Caco-2 (cell line): ENCODE data around the gene P3H2. TPM values are rescaled to one million over a fixed set of nuclear protein-coding genes. Genes with fewer than 3 reads are reported as not detected.
"Not testable (repeated sequence)": the region's sequence is repeated elsewhere in the genome, so short reads cannot be mapped to it uniquely, and the experiment has no call there.

Experiments
- BruUV-seq: library from RNA; stranded (reverse); fragments of 400-500 nt; replicated peaks from 2 replicates; lab custom pipeline; 2021; lab: Mats Ljungman, UMichigan
- CTCF ChIA-PET: fragments of 300-600 bp; sonication (Branson Sonifier 250); formaldehyde crosslinking; loops from one replicate; lab custom pipeline; 2022; ENCODE audit warnings: antibody characterized with exemption; lab: Charles Lee
- POLR2A ChIA-PET: fragments of 300-600 bp; sonication (Branson Sonifier 250); formaldehyde crosslinking; loops from one replicate; lab custom pipeline; 2022; ENCODE audit warnings: antibody characterized with exemption; lab: Charles Lee
- DNase-seq, 2 experiments: peaks; one replicate each; pipeline versions ENCODE4 v3.0.0 to v3.0.0-alpha.2; 2020 to 2022
- H3K27me3 ChIP-seq: replicated peaks from 2 replicates; pipeline ENCODE4 v1.6.0; 2011; ENCODE audit warnings: low read length; ENCODE audit not compliant: control insufficient read depth, insufficient read depth
- H3K36me3 ChIP-seq: 2 replicates; pipeline ENCODE4 v1.5.1; 2011; ENCODE audit warnings: low read length; ENCODE audit not compliant: control insufficient read depth, insufficient read depth
- H3K4me1 ChIP-seq: fragments of 250-450 bp; sonication (Bioruptor Pico); 2 replicates; pipeline ENCODE4 v1.5.1; 2020; ENCODE audit warnings: mild to moderate bottlenecking
- H3K4me3 ChIP-seq: 2 replicates; pipeline ENCODE4 v1.5.1; 2011; ENCODE audit warnings: low read depth, mild to moderate bottlenecking, control low read depth, low read length
- H3K9me3 ChIP-seq: fragments of 250-450 bp; sonication (Bioruptor Pico); 2 replicates; pipeline ENCODE4 v1.5.1; 2020; ENCODE audit warnings: mild to moderate bottlenecking, moderate library complexity
- H3K27ac Mint-ChIP-seq: one replicate; pipeline ENCODE4 v1.8.0; 2022; ENCODE audit warnings: mixed read lengths; ENCODE audit not compliant: unreplicated experiment
- H3K27me3 Mint-ChIP-seq: one replicate; pipeline ENCODE4 v1.8.0; 2022; ENCODE audit warnings: mixed read lengths; ENCODE audit not compliant: insufficient read depth, unreplicated experiment
- H3K36me3 Mint-ChIP-seq: one replicate; pipeline ENCODE4 v1.8.0; 2022; ENCODE audit warnings: mild to moderate bottlenecking, mixed read lengths; ENCODE audit not compliant: insufficient read depth, unreplicated experiment
- H3K4me1 Mint-ChIP-seq: one replicate; pipeline ENCODE4 v1.8.0; 2022; ENCODE audit warnings: low read depth, mixed read lengths; ENCODE audit not compliant: unreplicated experiment
- H3K4me3 Mint-ChIP-seq: one replicate; pipeline ENCODE4 v1.8.0; 2022; ENCODE audit warnings: mild to moderate bottlenecking, moderate library complexity, mixed read lengths; ENCODE audit not compliant: unreplicated experiment
- H3K9me3 Mint-ChIP-seq: one replicate; pipeline ENCODE4 v1.8.0; 2022; ENCODE audit warnings: mixed read lengths; ENCODE audit not compliant: unreplicated experiment
- intact Hi-C: fragments of 100-400 bp; cut with micrococcal nuclease; formaldehyde crosslinking; loops from one replicate; pipeline ENCODE4 v1.10.0; 2022; ENCODE audit not compliant: unreplicated experiment
- total RNA-seq: library from RNA; stranded (reverse); gene quantifications from 2 replicates; pipeline ENCODE4 v1.2.3, GENCODE V29; 2022
- TF ChIP-seq, protein P1 (sequence below), 2 experiments: fragments of 200-600 bp in 1 of 2; IDR thresholded peaks; 1 replicate in 1 of 2; 2 replicates in 1 of 2; pipeline versions ENCODE4 v1.5.1 to v1.8.0; 2011 to 2022; ENCODE audit warnings: antibody characterized with exemption in 1 of 2, control low read depth in 1 of 2, inconsistent platforms in 1 of 2, low read depth in 1 of 2, low read length in 1 of 2, mild to moderate bottlenecking in 1 of 2, moderate library complexity in 1 of 2; ENCODE audit not compliant: insufficient read depth in 1 of 2, severe bottlenecking in 1 of 2, unreplicated experiment in 1 of 2

P3H2 gene
- total RNA-seq, 1 experiment from 2014 or later = 55.8 TPM

DNA sequence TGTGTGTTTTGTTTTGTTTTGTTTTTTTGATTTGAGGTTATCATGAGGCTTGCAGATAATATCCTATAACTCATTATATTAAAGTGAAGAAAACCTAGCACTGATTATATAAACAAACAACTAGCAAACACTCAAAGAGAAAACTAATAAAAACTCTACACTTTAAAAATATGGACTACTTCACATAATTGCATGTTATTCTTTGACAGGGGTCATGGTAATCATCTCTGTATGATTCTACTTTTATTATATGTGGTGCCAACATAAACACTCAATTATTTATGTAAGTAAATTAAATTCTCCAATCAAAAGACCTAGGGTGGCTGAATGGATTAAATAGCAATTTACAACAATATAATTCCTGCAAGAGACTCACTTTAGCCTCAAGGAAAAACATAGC, 44.6 kb upstream of the P3H2 start:
- H3K4me1 Mint-ChIP-seq = no peaks in the 10 kb centered on the region
- TF ChIP-seq, protein P1, sequence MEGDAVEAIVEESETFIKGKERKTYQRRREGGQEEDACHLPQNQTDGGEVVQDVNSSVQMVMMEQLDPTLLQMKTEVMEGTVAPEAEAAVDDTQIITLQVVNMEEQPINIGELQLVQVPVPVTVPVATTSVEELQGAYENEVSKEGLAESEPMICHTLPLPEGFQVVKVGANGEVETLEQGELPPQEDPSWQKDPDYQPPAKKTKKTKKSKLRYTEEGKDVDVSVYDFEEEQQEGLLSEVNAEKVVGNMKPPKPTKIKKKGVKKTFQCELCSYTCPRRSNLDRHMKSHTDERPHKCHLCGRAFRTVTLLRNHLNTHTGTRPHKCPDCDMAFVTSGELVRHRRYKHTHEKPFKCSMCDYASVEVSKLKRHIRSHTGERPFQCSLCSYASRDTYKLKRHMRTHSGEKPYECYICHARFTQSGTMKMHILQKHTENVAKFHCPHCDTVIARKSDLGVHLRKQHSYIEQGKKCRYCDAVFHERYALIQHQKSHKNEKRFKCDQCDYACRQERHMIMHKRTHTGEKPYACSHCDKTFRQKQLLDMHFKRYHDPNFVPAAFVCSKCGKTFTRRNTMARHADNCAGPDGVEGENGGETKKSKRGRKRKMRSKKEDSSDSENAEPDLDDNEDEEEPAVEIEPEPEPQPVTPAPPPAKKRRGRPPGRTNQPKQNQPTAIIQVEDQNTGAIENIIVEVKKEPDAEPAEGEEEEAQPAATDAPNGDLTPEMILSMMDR (IDR thresholded peaks at IDR 0.05; ENCODE audit: insufficient read depth in 1 of 2, low read depth in 1 of 2, low read length in 1 of 2, severe bottlenecking in 1 of 2, unreplicated experiment in 1 of 2) = no peak
- H3K27ac Mint-ChIP-seq = no peak overlapping the region
- POLR2A ChIA-PET = no interaction called here
- H3K36me3 ChIP-seq = no peaks in the 10 kb centered on the region
- DNase-seq = no peak
- no peak overlapping the region for H3K4me3 ChIP-seq
- H3K27me3 ChIP-seq = no peaks in the 10 kb centered on the region
- CTCF ChIA-PET = interaction anchor here (0.6 kb wide), 1 partner anchor 18 kb away, joined by 3 read pairs; no protein-coding TSS in a partner anchor
- H3K4me1 ChIP-seq = no peaks in the 10 kb centered on the region
- no peaks in the 10 kb centered on the region for H3K36me3 Mint-ChIP-seq
- no peaks in the 10 kb centered on the region for H3K27me3 Mint-ChIP-seq
- BruUV-seq = no TSS peak
- H3K4me3 Mint-ChIP-seq = no peak overlapping the region
- intact Hi-C loops = no loop called here
- peaks cover 4% of the 10 kb centered on the region for H3K9me3 ChIP-seq
- H3K9me3 Mint-ChIP-seq = no peaks in the 10 kb centered on the region

DNA sequence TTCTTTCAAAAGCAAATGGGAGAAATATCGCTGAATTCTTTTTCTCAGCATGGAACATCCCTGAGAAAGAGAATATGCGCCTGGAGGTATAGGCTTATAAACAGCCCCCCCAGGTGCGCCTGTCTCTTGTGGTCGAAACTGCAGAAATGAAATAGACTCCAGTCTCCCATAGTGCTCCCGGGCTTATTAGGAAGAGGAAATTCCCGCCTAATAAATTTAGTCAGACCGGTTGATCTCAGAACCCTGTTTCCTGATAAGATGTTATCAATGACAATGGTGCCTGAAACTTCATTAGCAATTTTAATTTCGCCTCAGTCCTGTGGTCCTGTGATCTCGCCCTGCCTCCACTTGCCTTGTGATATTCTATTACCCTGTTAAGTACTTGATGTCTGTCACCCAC, 41.3 kb upstream of the P3H2 start:
- BruUV-seq, H3K4me3 ChIP-seq, H3K4me3 Mint-ChIP-seq, H3K4me1 ChIP-seq, POLR2A ChIA-PET, H3K36me3 ChIP-seq, H3K4me1 Mint-ChIP-seq, H3K9me3 Mint-ChIP-seq, H3K27me3 ChIP-seq, H3K36me3 Mint-ChIP-seq, CTCF ChIA-PET, H3K27ac Mint-ChIP-seq, intact Hi-C loops, H3K9me3 ChIP-seq, DNase-seq, H3K27me3 Mint-ChIP-seq: not testable (repeated sequence)

DNA sequence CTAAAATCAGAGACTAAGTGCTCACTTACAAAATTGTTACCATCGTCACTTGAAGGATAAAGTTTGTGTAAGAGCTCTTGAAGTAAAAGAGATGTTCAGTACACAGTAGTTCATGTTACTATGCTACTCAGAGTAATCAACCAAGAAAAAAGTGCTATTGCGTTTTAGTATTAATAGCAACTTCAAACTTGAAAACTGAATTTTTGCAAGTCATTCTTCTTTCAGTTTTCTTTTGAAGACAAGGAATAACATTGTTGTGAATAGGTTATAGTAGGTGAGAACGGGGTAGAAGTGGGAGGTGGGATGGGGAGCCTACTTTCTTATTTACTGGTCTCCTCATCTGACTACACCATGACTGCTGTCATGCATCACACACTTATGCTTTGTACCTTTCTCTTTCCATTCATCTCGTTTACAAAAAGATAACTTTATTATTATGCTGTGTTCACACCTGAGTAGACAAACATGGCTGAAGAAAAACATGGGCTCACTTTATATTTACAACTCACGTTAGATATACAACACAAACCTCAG, 39.3 kb upstream of the P3H2 start:
- POLR2A ChIA-PET = no interaction called here
- Histone ChIP-seq H3K36me3 (no peaks in the 10 kb centered on the region), H3K27me3 (no peaks in the 10 kb centered on the region), H3K4me3 (no peak overlapping the region), H3K4me1 (no peaks in the 10 kb centered on the region), H3K9me3 (peaks cover 4% of the 10 kb centered on the region)
- TF ChIP-seq, protein P1 (IDR thresholded peaks at IDR 0.05; ENCODE audit: insufficient read depth in 1 of 2, low read depth in 1 of 2, low read length in 1 of 2, severe bottlenecking in 1 of 2, unreplicated experiment in 1 of 2) = no peak
- intact Hi-C loops = no loop called here
- Mint-ChIP-seq H3K4me1 (no peaks in the 10 kb centered on the region), H3K9me3 (no peaks in the 10 kb centered on the region), H3K27me3 (no peaks in the 10 kb centered on the region), H3K4me3 (no peak overlapping the region), H3K27ac (no peak overlapping the region), H3K36me3 (no peaks in the 10 kb centered on the region)
- no peak for DNase-seq
- CTCF ChIA-PET = no interaction called here
- no TSS peak for BruUV-seq
